RWPE2 (cell line): ENCODE results near the gene SPECC1.

Source experiments
- ATAC-seq: fragments of 200-7000 bp; cut with Tn5 transposase; 3 replicates; pipeline ENCODE4 v1.9.1; 2021; ENCODE audit warnings: low read depth
- DNase-seq: peaks from one replicate; pipeline ENCODE4 v3.0.0-alpha.2; 2020; ENCODE audit warnings: low spot score
- H3K27ac ChIP-seq: fragments of 450-650 bp; 2 replicates; pipeline ENCODE4 v1.5.1; 2017; ENCODE audit warnings: mild to moderate bottlenecking; ENCODE audit not compliant: poor library complexity, severe bottlenecking
- H3K27me3 ChIP-seq: fragments of 250-450 bp; sonication (Bioruptor Pico); 2 replicates; pipeline ENCODE4 v1.5.1; 2021; ENCODE audit warnings: mild to moderate bottlenecking, moderate library complexity; ENCODE audit not compliant: insufficient read depth, poor library complexity, severe bottlenecking
- H3K36me3 ChIP-seq: fragments of 250-450 bp; sonication (Bioruptor Pico); 2 replicates; pipeline ENCODE4 v1.5.1; 2020; ENCODE audit warnings: low read depth, mild to moderate bottlenecking, moderate library complexity
- H3K4me1 ChIP-seq: fragments of 250-450 bp; sonication (Bioruptor Pico); 2 replicates; pipeline ENCODE4 v1.5.1; 2021; ENCODE audit warnings: mild to moderate bottlenecking, moderate library complexity; ENCODE audit not compliant: insufficient read depth, poor library complexity, severe bottlenecking
- H3K4me3 ChIP-seq: fragments of 250-450 bp; sonication (Bioruptor Pico); 2 replicates; pipeline ENCODE4 v1.5.1; 2021; ENCODE audit warnings: mild to moderate bottlenecking, moderate library complexity; ENCODE audit not compliant: severe bottlenecking
- H3K9me3 ChIP-seq: fragments of 250-450 bp; sonication (Bioruptor Pico); 2 replicates; pipeline ENCODE4 v1.5.1; 2021; ENCODE audit warnings: mild to moderate bottlenecking, moderate library complexity; ENCODE audit not compliant: severe bottlenecking
- CTCF ChIP-seq: fragments of 450-650 bp; IDR thresholded peaks from one replicate; pipeline ENCODE4 v1.5.1; 2017; ENCODE audit warnings: mild to moderate bottlenecking, moderate library complexity; ENCODE audit not compliant: poor library complexity, severe bottlenecking

Gene SPECC1

GRCh38 chr17:20294120-20294519 lies 285.0 kb downstream of the SPECC1 start:
- Histone ChIP-seq H3K9me3 (no peaks in the 10 kb centered on the region), H3K27me3 (no peaks in the 10 kb centered on the region), H3K4me1 (no peaks in the 10 kb centered on the region), H3K27ac (no peak overlapping the region), H3K36me3 (peaks cover 6% of the 10 kb centered on the region), H3K4me3 (no peak overlapping the region)
- TF ChIP-seq CTCF = no peak
- no peak for DNase-seq
- no peak for ATAC-seq

GRCh38 chr17:20299013-20299412 lies 289.9 kb downstream of the SPECC1 start:
- no peak for ATAC-seq
- no peak overlapping the region for H3K4me3 ChIP-seq
- H3K36me3 ChIP-seq = peaks cover 6% of the 10 kb centered on the region

GRCh38 chr17:20300436-20300934 lies 291.3 kb downstream of the SPECC1 start:
- TF ChIP-seq CTCF = no peak
- Histone ChIP-seq H3K4me3 (no peak overlapping the region), H3K9me3 (peaks cover 2% of the 10 kb centered on the region), H3K4me1 (no peaks in the 10 kb centered on the region), H3K27ac (no peak overlapping the region), H3K27me3 (no peaks in the 10 kb centered on the region), H3K36me3 (peaks cover 6% of the 10 kb centered on the region)
- DNase-seq (no peak), ATAC-seq (no peak)

More at GRCh38 chr17:20299013-20299412, 289.9 kb downstream of the SPECC1 start:
- no peak for TF ChIP-seq CTCF
- Histone ChIP-seq H3K27me3 (no peaks in the 10 kb centered on the region), H3K4me1 (no peaks in the 10 kb centered on the region), H3K27ac (no peak overlapping the region), H3K9me3 (no peaks in the 10 kb centered on the region)
- no peak for DNase-seq

- H3K36me3 ChIP-seq = peaks cover 17% of the 10 kb centered on the region
- no peak for DNase-seq
Measured at GRCh38 chr17:20302246-20302917, 293.2 kb downstream of the SPECC1 start.

More at GRCh38 chr17:20302246-20302917, 293.2 kb downstream of the SPECC1 start:
- no peaks in the 10 kb centered on the region for H3K27me3 ChIP-seq
- H3K9me3 ChIP-seq = peaks cover 14% of the 10 kb centered on the region
- no peak for ATAC-seq
- no peaks in the 10 kb centered on the region for H3K4me1 ChIP-seq
- no peak for TF ChIP-seq CTCF
- no peak overlapping the region for H3K27ac ChIP-seq
- no peak overlapping the region for H3K4me3 ChIP-seq
